WTC11 (cell line): ENCODE data around the gene LHX3. TPM values are rescaled to one million over a fixed set of nuclear protein-coding genes. Genes with fewer than 3 reads are reported as not detected.

Source experiments
- ATAC-seq: fragments of 200-7000 bp; cut with Tn5 transposase; 2 replicates; pipeline ENCODE4 v1.10.0; 2021; ENCODE audit warnings: mild to moderate bottlenecking, moderate library complexity
- CTCF ChIA-PET: fragments of 300-600 bp; sonication (Branson Sonifier 250); formaldehyde crosslinking; loops from one replicate; lab custom pipeline; 2021; ENCODE audit warnings: antibody characterized with exemption; lab: Charles Lee
- POLR2A ChIA-PET: fragments of 350-600 bp; sonication (Branson Sonifier 250); formaldehyde crosslinking; loops from one replicate; lab custom pipeline; 2021; ENCODE audit warnings: antibody characterized with exemption; lab: Charles Lee
- DNase-seq: peaks from one replicate; pipeline ENCODE4 v3.0.0; 2021; ENCODE audit warnings: low spot score
- H3K27ac Mint-ChIP-seq: 2 replicates; pipeline ENCODE4 v1.8.0; 2021; ENCODE audit warnings: mixed read lengths
- H3K27me3 Mint-ChIP-seq: 2 replicates; pipeline ENCODE4 v1.8.0; 2021; ENCODE audit warnings: low read depth, mild to moderate bottlenecking, moderate library complexity, mixed read lengths
- H3K36me3 Mint-ChIP-seq: 2 replicates; pipeline ENCODE4 v1.8.0; 2021; ENCODE audit warnings: mixed read lengths
- H3K4me1 Mint-ChIP-seq: 2 replicates; pipeline ENCODE4 v1.8.0; 2022; ENCODE audit warnings: mixed read lengths
- H3K4me3 Mint-ChIP-seq: 2 replicates; pipeline ENCODE4 v1.8.0; 2021; ENCODE audit warnings: mild to moderate bottlenecking, moderate library complexity, mixed read lengths
- H3K9me3 Mint-ChIP-seq: 2 replicates; pipeline ENCODE4 v1.8.0; 2021; ENCODE audit warnings: mixed read lengths
- ATF2 ChIP-seq: sonication (generic); formaldehyde crosslinking; IDR thresholded peaks from 2 replicates; pipeline ENCODE4 v1.8.1; 2022; ENCODE audit warnings: low read depth, missing genetic modification reagents, borderline replicate concordance
- CBFB ChIP-seq: sonication (generic); formaldehyde crosslinking; IDR thresholded peaks from 2 replicates; pipeline ENCODE4 v1.8.1; 2022; ENCODE audit warnings: mild to moderate bottlenecking, low read depth, missing genetic modification reagents
- CREB1 ChIP-seq: sonication (generic); formaldehyde crosslinking; IDR thresholded peaks from 2 replicates; pipeline ENCODE4 v1.8.0; 2023; ENCODE audit warnings: mild to moderate bottlenecking, missing genetic modification reagents
- CREM ChIP-seq: sonication (generic); formaldehyde crosslinking; IDR thresholded peaks from 2 replicates; pipeline ENCODE4 v1.8.1; 2022; ENCODE audit warnings: mild to moderate bottlenecking, missing genetic modification reagents, moderate library complexity
- E2F1 ChIP-seq: sonication (generic); formaldehyde crosslinking; IDR thresholded peaks from 2 replicates; pipeline ENCODE4 v1.8.0; 2022; ENCODE audit warnings: mild to moderate bottlenecking, missing genetic modification reagents
- E2F4 ChIP-seq: sonication (generic); formaldehyde crosslinking; IDR thresholded peaks from 2 replicates; pipeline ENCODE4 v1.8.1; 2022; ENCODE audit warnings: low read depth, mild to moderate bottlenecking, moderate library complexity, missing genetic modification reagents, borderline replicate concordance
- FOXK1 ChIP-seq: sonication (generic); formaldehyde crosslinking; IDR thresholded peaks from 2 replicates; pipeline ENCODE4 v1.8.0; 2022; ENCODE audit warnings: mild to moderate bottlenecking, moderate library complexity, missing genetic modification reagents
- GRHL2 ChIP-seq: fragments of 250-450 bp; sonication (Bioruptor Pico); IDR thresholded peaks from 2 replicates; pipeline ENCODE4 v1.8.0; 2022; ENCODE audit warnings: mild to moderate bottlenecking, moderate library complexity; ENCODE audit not compliant: insufficient replicate concordance, severe bottlenecking
- IRF1 ChIP-seq: sonication (generic); formaldehyde crosslinking; IDR thresholded peaks from 2 replicates; pipeline ENCODE4 v1.8.0; 2023; ENCODE audit warnings: missing genetic modification reagents
- MXD4 ChIP-seq: fragments of 250-450 bp; sonication (Bioruptor Pico); IDR thresholded peaks from 2 replicates; pipeline ENCODE4 v1.8.0; 2021; ENCODE audit warnings: mild to moderate bottlenecking, moderate library complexity, borderline replicate concordance
- NFYB ChIP-seq: sonication (generic); formaldehyde crosslinking; conservative IDR thresholded peaks from 2 replicates; pipeline ENCODE4 v1.8.0; 2022; ENCODE audit warnings: low read depth, missing genetic modification reagents
- NR1H2 ChIP-seq: sonication (generic); formaldehyde crosslinking; IDR thresholded peaks from 2 replicates; pipeline ENCODE4 v1.9.0; 2021; ENCODE audit warnings: mild to moderate bottlenecking, moderate library complexity, missing genetic modification reagents
- NR3C1 ChIP-seq: sonication (generic); formaldehyde crosslinking; conservative IDR thresholded peaks from 2 replicates; pipeline ENCODE4 v1.8.1; 2023; ENCODE audit warnings: low read depth, mild to moderate bottlenecking, missing genetic modification reagents
- OVOL2 ChIP-seq: fragments of 250-450 bp; sonication (Bioruptor Pico); IDR thresholded peaks from 2 replicates; pipeline ENCODE4 v1.9.0; 2021; ENCODE audit warnings: mild to moderate bottlenecking, borderline replicate concordance
- PRRX2 ChIP-seq: fragments of 250-450 bp; sonication (Bioruptor Pico); IDR thresholded peaks from 2 replicates; pipeline ENCODE4 v1.8.0; 2021; ENCODE audit warnings: mild to moderate bottlenecking
- SMAD3 ChIP-seq: sonication (generic); formaldehyde crosslinking; IDR thresholded peaks from 2 replicates; pipeline ENCODE4 v1.8.0; 2022; ENCODE audit warnings: missing genetic modification reagents, mild to moderate bottlenecking, borderline replicate concordance
- ZNF219 ChIP-seq: sonication (generic); formaldehyde crosslinking; IDR thresholded peaks from 2 replicates; pipeline ENCODE4 v1.8.0; 2023; ENCODE audit warnings: missing genetic modification reagents, mild to moderate bottlenecking, borderline replicate concordance
- ZNF232 ChIP-seq: sonication (generic); formaldehyde crosslinking; IDR thresholded peaks from 2 replicates; pipeline ENCODE4 v1.8.0; 2022; ENCODE audit warnings: mild to moderate bottlenecking, missing genetic modification reagents
- total RNA-seq: library from RNA; stranded (reverse); gene quantifications from 3 replicates; pipeline ENCODE4 v1.2.3, GENCODE V29; 2021
- TF ChIP-seq, protein P1 (sequence below): fragments of 200-600 bp; IDR thresholded peaks from 2 replicates; pipeline ENCODE4 v1.8.0; 2022; ENCODE audit warnings: antibody characterized with exemption
- TF ChIP-seq, protein P2 (sequence below): fragments of 250-450 bp; sonication (Bioruptor Pico); conservative IDR thresholded peaks from 2 replicates; pipeline ENCODE4 v1.9.0; 2021; ENCODE audit warnings: mild to moderate bottlenecking
- TF ChIP-seq, protein P3 (sequence below): sonication (generic); formaldehyde crosslinking; IDR thresholded peaks from 2 replicates; pipeline ENCODE4 v1.8.0; 2022; ENCODE audit warnings: mild to moderate bottlenecking, missing genetic modification reagents
- TF ChIP-seq, protein P4 (sequence below): sonication (generic); formaldehyde crosslinking; IDR thresholded peaks from 2 replicates; pipeline ENCODE4 v1.8.1; 2022; ENCODE audit warnings: missing genetic modification reagents, borderline replicate concordance

LHX3 gene
- total RNA-seq, 1 experiment from 2014 or later, result not detected

DNA sequence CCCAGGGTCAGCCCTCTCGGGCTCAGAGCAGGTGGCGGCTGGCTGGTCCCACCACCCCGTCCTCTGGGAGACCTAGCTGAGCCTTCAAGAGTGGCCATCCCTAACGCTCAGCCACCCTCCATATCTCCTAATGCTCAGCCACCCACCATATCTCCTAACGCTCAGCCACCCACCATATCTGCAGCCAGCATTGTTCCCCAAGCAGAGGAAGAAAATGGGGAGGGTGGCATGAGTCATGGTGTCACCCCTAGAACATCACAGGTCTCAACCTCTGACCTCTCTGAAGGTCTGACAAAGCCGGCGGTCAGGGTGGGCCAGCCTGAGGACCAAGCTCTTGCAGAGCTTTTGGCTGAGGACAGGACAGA lies 14.7 kb downstream of the LHX3 start:
- CTCF ChIA-PET, result interaction anchor here (0.9 to 2.2 kb wide), 4 partner anchors 12 to 20 kb away, joined by 3 to 11 read pairs (median 6); no protein-coding TSS in a partner anchor

DNA sequence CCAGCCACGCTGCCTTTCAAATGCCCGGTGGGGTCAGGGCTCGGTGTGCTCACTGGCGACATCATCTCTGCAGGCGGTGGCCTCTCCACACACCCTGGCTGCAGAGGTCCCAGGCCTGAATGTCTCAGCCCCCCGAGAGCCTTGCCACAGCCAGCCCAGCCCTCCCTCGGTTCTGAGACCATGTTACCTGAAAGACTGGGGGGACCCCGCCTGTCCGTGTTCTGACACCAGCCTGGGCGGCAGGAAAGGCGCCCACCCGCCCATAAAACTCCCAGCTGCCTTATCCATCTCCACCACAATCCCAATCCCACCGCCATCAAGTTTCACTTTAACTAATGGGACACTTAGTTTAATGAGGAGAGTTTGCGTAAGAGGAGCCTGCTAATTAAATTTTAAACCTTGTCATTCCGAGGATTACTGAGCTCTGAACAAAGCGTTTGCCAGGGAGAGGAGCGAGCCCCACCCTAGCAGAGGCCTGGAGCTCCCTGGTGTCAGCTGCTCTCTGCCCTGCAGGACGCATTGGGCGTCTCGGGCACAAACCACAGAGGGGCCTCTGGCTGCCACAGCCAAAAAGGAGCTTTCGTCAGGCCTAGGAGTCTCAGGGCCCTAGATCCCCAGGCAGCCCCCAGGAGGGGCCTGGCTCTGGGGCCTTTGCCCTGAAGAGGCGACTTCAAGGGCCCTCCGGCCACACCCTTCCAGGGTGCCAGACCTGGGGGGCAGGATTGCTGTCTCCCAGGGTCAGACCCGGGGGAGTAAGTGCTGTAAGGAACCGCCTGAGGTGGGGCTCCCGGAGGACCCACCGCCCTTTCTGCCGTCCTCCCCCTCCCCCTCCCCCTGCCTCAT lies 15.3 kb downstream of the LHX3 start:
- no peak overlapping the region for H3K4me3 Mint-ChIP-seq

More for the DNA sequence above, 14.7 kb downstream of the LHX3 start:
- no peaks in the 10 kb centered on the region for H3K36me3 Mint-ChIP-seq
- H3K27me3 Mint-ChIP-seq, result peaks cover 51% of the 10 kb centered on the region
- TF ChIP-seq GRHL2 (CRISPR knock-in tag), result no peak
- TF ChIP-seq PRRX2 (CRISPR knock-in tag), result no peak
- TF ChIP-seq NFYB (CRISPR knock-in tag), result no peak
- no peak for TF ChIP-seq ZNF232
- TF ChIP-seq CBFB (CRISPR knock-in tag), result no peak
- no peak for TF ChIP-seq NR3C1 (CRISPR knock-in tag)
- TF ChIP-seq ATF2, result no peak
- TF ChIP-seq, protein P1, sequence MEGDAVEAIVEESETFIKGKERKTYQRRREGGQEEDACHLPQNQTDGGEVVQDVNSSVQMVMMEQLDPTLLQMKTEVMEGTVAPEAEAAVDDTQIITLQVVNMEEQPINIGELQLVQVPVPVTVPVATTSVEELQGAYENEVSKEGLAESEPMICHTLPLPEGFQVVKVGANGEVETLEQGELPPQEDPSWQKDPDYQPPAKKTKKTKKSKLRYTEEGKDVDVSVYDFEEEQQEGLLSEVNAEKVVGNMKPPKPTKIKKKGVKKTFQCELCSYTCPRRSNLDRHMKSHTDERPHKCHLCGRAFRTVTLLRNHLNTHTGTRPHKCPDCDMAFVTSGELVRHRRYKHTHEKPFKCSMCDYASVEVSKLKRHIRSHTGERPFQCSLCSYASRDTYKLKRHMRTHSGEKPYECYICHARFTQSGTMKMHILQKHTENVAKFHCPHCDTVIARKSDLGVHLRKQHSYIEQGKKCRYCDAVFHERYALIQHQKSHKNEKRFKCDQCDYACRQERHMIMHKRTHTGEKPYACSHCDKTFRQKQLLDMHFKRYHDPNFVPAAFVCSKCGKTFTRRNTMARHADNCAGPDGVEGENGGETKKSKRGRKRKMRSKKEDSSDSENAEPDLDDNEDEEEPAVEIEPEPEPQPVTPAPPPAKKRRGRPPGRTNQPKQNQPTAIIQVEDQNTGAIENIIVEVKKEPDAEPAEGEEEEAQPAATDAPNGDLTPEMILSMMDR, result no peak
- no peak for TF ChIP-seq CREM (CRISPR knock-in tag)
- TF ChIP-seq MXD4, result no peak
- TF ChIP-seq, protein P2, sequence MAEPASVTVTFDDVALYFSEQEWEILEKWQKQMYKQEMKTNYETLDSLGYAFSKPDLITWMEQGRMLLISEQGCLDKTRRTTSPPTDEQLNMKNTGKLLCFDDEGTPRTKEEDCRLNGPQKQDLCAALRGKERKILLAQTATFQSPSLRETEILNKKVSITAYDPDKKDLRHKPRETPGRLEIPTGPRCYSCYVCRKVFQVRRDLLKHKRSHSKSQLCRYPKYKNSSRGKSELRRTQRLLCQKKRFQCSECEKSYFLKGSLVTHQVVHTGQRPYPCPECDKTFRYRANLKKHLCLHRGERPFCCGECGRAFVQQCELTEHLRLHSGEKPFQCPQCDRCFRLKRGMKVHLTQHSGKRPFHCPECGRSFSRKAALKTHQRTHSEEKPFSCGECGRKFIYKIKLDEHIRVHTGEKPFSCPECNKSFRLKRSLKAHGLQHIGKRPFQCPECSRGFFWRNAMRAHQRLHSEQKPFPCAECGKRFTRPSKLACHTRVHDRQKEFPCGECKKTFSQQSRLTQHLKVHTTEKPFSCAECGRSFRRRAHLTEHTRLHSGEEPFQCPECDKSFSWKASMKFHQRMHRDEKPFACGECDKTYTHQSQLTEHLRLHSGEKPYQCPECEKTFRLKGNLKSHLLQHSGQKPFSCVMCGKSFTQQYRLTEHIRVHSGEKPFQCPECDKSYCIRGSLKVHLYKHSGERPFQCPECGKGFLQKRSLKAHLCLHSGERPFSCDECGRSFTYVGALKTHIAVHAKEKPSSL (CRISPR knock-in tag), result no peak
- TF ChIP-seq, protein P3, sequence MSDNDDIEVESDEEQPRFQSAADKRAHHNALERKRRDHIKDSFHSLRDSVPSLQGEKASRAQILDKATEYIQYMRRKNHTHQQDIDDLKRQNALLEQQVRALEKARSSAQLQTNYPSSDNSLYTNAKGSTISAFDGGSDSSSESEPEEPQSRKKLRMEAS (CRISPR knock-in tag), result no peak
- TF ChIP-seq FOXK1 (CRISPR knock-in tag), result no peak
- no peak for TF ChIP-seq SMAD3
- TF ChIP-seq CREB1 (CRISPR knock-in tag), result no peak
- TF ChIP-seq, protein P4, sequence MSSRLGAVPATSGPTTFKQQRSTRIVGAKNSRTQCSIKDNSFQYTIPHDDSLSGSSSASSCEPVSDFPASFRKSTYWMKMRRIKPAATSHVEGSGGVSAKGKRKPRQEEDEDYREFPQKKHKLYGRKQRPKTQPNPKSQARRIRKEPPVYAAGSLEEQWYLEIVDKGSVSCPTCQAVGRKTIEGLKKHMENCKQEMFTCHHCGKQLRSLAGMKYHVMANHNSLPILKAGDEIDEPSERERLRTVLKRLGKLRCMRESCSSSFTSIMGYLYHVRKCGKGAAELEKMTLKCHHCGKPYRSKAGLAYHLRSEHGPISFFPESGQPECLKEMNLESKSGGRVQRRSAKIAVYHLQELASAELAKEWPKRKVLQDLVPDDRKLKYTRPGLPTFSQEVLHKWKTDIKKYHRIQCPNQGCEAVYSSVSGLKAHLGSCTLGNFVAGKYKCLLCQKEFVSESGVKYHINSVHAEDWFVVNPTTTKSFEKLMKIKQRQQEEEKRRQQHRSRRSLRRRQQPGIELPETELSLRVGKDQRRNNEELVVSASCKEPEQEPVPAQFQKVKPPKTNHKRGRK (CRISPR knock-in tag), result no peak
- TF ChIP-seq, all 79 proteins: peak for 0
- peaks cover 8% of the 10 kb centered on the region; the same call in 1 of the 2 replicates for H3K4me1 Mint-ChIP-seq
- H3K4me3 Mint-ChIP-seq, result no peak overlapping the region
- no peaks in the 10 kb centered on the region for H3K9me3 Mint-ChIP-seq
- no peak overlapping the region for H3K27ac Mint-ChIP-seq
- POLR2A ChIA-PET, result interaction anchor here (1.3 kb wide), 1 partner anchor 18 kb away, joined by 5 read pairs; no protein-coding TSS in a partner anchor
- no peak for ATAC-seq
- no peak for DNase-seq

More for the DNA sequence above, 15.3 kb downstream of the LHX3 start:
- no peaks in the 10 kb centered on the region for H3K36me3 Mint-ChIP-seq
- DNase-seq (peak; percentile 9), ATAC-seq (no peak)
- H3K4me1 Mint-ChIP-seq, result peaks cover 7% of the 10 kb centered on the region; the same call in 1 of the 2 replicates
- no peak overlapping the region for H3K27ac Mint-ChIP-seq
- H3K9me3 Mint-ChIP-seq, result no peaks in the 10 kb centered on the region
- peaks cover 45% of the 10 kb centered on the region for H3K27me3 Mint-ChIP-seq
- POLR2A ChIA-PET, result interaction anchor here (1.3 kb wide), 1 partner anchor 17 kb away, joined by 5 read pairs; no protein-coding TSS in a partner anchor
- CTCF ChIA-PET, result interaction anchor here (0.7 to 1.6 kb wide), 4 partner anchors 12 to 38 kb away, joined by 3 to 11 read pairs (median 4); no protein-coding TSS in a partner anchor
- TF ChIP-seq ZNF219, result no peak
- no peak for TF ChIP-seq IRF1 (CRISPR knock-in tag)
- TF ChIP-seq NFYB (CRISPR knock-in tag), result no peak
- no peak for TF ChIP-seq E2F4 (CRISPR knock-in tag)
- no peak for TF ChIP-seq E2F1 (CRISPR knock-in tag)
- TF ChIP-seq NR1H2, result no peak
- TF ChIP-seq OVOL2, result no peak
- TF ChIP-seq, all 79 proteins: peak for 0
